Activated CD4-positive, alpha-beta T cell treated with anti-CD3 and anti-CD28 coated beads, Interleukin-2, amount 10 ng/mL, durations not matched to agents 7 days and 5 days (primary cell): Measurements from ENCODE around the gene GUCY1A1. TPM values are rescaled to one million over a fixed set of nuclear protein-coding genes. Genes with fewer than 3 reads are reported as not detected.

Source experiments
- CTCF ChIA-PET: fragments of 350-600 bp; sonication (Branson Sonifier 250); formaldehyde crosslinking; loops from one replicate; lab custom pipeline; 2021; ENCODE audit warnings: antibody characterized with exemption; lab: Charles Lee
- POLR2A ChIA-PET: fragments of 350-600 bp; sonication (Branson Sonifier 250); formaldehyde crosslinking; loops from one replicate; lab custom pipeline; 2021; ENCODE audit warnings: antibody characterized with exemption; lab: Charles Lee
- DNase-seq: peaks from one replicate; pipeline ENCODE4 v3.0.0-alpha.2; 2020
- H3K27ac Mint-ChIP-seq: one replicate; pipeline ENCODE4 v1.8.0; 2021; ENCODE audit warnings: mild to moderate bottlenecking, moderate library complexity, mixed read lengths
- H3K27me3 Mint-ChIP-seq: one replicate; pipeline ENCODE4 v1.8.0; 2021; ENCODE audit warnings: mixed read lengths
- H3K36me3 Mint-ChIP-seq: one replicate; pipeline ENCODE4 v1.8.0; 2021; ENCODE audit warnings: low read depth, mixed read lengths
- H3K4me1 Mint-ChIP-seq: one replicate; pipeline ENCODE4 v1.8.0; 2021; ENCODE audit warnings: mixed read lengths
- H3K4me3 Mint-ChIP-seq: one replicate; pipeline ENCODE4 v1.8.0; 2021; ENCODE audit warnings: mild to moderate bottlenecking, moderate library complexity, mixed read lengths
- H3K9me3 Mint-ChIP-seq: one replicate; pipeline ENCODE4 v1.8.0; 2021; ENCODE audit warnings: mixed read lengths
- total RNA-seq, 2 experiments: library from RNA; stranded (reverse); gene quantifications; one replicate each; pipeline ENCODE4 v1.2.3, GENCODE V29; 2021

The GUCY1A1 gene
- total RNA-seq, 2 experiments from 2014 or later = not detected

- Mint-ChIP-seq H3K4me1 (no peaks in the 10 kb centered on the region), H3K4me3 (no peak overlapping the region), H3K36me3 (no peaks in the 10 kb centered on the region), H3K27ac (no peak overlapping the region), H3K27me3 (no peaks in the 10 kb centered on the region), H3K9me3 (no peaks in the 10 kb centered on the region)
- CTCF ChIA-PET = no interaction called here
- POLR2A ChIA-PET = no interaction called here
- DNase-seq = no peak
Observed at GRCh38 chr4:155705664-155706063, 39.0 kb downstream of the GUCY1A1 start.

GRCh38 chr4:155706147-155706546, 39.5 kb downstream of the GUCY1A1 start:
- Mint-ChIP-seq H3K27me3 (no peaks in the 10 kb centered on the region), H3K27ac (no peak overlapping the region), H3K36me3 (no peaks in the 10 kb centered on the region), H3K4me1 (no peaks in the 10 kb centered on the region), H3K9me3 (no peaks in the 10 kb centered on the region), H3K4me3 (no peak overlapping the region)
- DNase-seq = no peak
- CTCF ChIA-PET = no interaction called here
- POLR2A ChIA-PET = no interaction called here

GRCh38 chr4:155707251-155707650, 40.6 kb downstream of the GUCY1A1 start:
- POLR2A ChIA-PET = no interaction called here
- Mint-ChIP-seq H3K4me1 (no peaks in the 10 kb centered on the region), H3K27me3 (no peaks in the 10 kb centered on the region), H3K4me3 (no peak overlapping the region), H3K9me3 (no peaks in the 10 kb centered on the region), H3K27ac (no peak overlapping the region), H3K36me3 (no peaks in the 10 kb centered on the region)
- no peak for DNase-seq
- CTCF ChIA-PET = no interaction called here

GRCh38 chr4:155708782-155709181, 42.1 kb downstream of the GUCY1A1 start:
- H3K4me3 Mint-ChIP-seq = no peak overlapping the region
- DNase-seq = no peak
- no peaks in the 10 kb centered on the region for H3K4me1 Mint-ChIP-seq
- POLR2A ChIA-PET = no interaction called here
- CTCF ChIA-PET = no interaction called here
- H3K36me3 Mint-ChIP-seq = no peaks in the 10 kb centered on the region
- H3K27me3 Mint-ChIP-seq = peaks cover 5% of the 10 kb centered on the region
- H3K27ac Mint-ChIP-seq = no peak overlapping the region
- no peaks in the 10 kb centered on the region for H3K9me3 Mint-ChIP-seq

GRCh38 chr4:155709918-155710317, 43.3 kb downstream of the GUCY1A1 start:
- Mint-ChIP-seq H3K4me3 (no peak overlapping the region), H3K36me3 (no peaks in the 10 kb centered on the region), H3K27me3 (peaks cover 5% of the 10 kb centered on the region), H3K4me1 (no peaks in the 10 kb centered on the region), H3K9me3 (no peaks in the 10 kb centered on the region), H3K27ac (no peak overlapping the region)
- CTCF ChIA-PET = interaction anchor here (0.6 kb wide), 1 partner anchor 85 kb away, joined by 3 read pairs; no protein-coding TSS in a partner anchor
- no peak for DNase-seq
- POLR2A ChIA-PET = no interaction called here

- Mint-ChIP-seq H3K4me1 (no peaks in the 10 kb centered on the region), H3K27ac (no peak overlapping the region), H3K27me3 (peaks cover 8% of the 10 kb centered on the region), H3K36me3 (no peaks in the 10 kb centered on the region), H3K9me3 (no peaks in the 10 kb centered on the region), H3K4me3 (no peak overlapping the region)
- CTCF ChIA-PET = no interaction called here
- DNase-seq = no peak
- POLR2A ChIA-PET = no interaction called here
Observed at GRCh38 chr4:155711556-155711955, 44.9 kb downstream of the GUCY1A1 start.

- DNase-seq = no peak
- CTCF ChIA-PET = no interaction called here
- no peaks in the 10 kb centered on the region for H3K4me1 Mint-ChIP-seq
- H3K27ac Mint-ChIP-seq = no peak overlapping the region
- peaks cover 8% of the 10 kb centered on the region for H3K27me3 Mint-ChIP-seq
- H3K9me3 Mint-ChIP-seq = no peaks in the 10 kb centered on the region
- POLR2A ChIA-PET = no interaction called here
- no peaks in the 10 kb centered on the region for H3K36me3 Mint-ChIP-seq
- H3K4me3 Mint-ChIP-seq = no peak overlapping the region
Observed at GRCh38 chr4:155712846-155713245, 46.2 kb downstream of the GUCY1A1 start.

- CTCF ChIA-PET = interaction anchor here (0.6 kb wide), 1 partner anchor 24 kb away, joined by 3 read pairs; no protein-coding TSS in a partner anchor
- Mint-ChIP-seq H3K36me3 (no peaks in the 10 kb centered on the region), H3K4me1 (no peaks in the 10 kb centered on the region), H3K9me3 (no peaks in the 10 kb centered on the region), H3K27ac (no peak overlapping the region), H3K27me3 (peaks cover 8% of the 10 kb centered on the region), H3K4me3 (no peak overlapping the region)
- DNase-seq = no peak
- POLR2A ChIA-PET = no interaction called here
Observed at GRCh38 chr4:155713911-155714310, 47.3 kb downstream of the GUCY1A1 start.

- Mint-ChIP-seq H3K36me3 (no peaks in the 10 kb centered on the region), H3K4me1 (no peaks in the 10 kb centered on the region), H3K27me3 (no peaks in the 10 kb centered on the region), H3K27ac (no peak overlapping the region), H3K4me3 (no peak overlapping the region), H3K9me3 (no peaks in the 10 kb centered on the region)
- CTCF ChIA-PET = no interaction called here
- DNase-seq = no peak
- POLR2A ChIA-PET = no interaction called here
Observed at GRCh38 chr4:155722336-155722735, 55.7 kb downstream of the GUCY1A1 start.

GRCh38 chr4:155722816-155723499, 56.3 kb downstream of the GUCY1A1 start:
- Mint-ChIP-seq H3K4me3 (no peak overlapping the region), H3K4me1 (no peaks in the 10 kb centered on the region), H3K27me3 (peaks cover 2% of the 10 kb centered on the region), H3K9me3 (no peaks in the 10 kb centered on the region), H3K27ac (no peak overlapping the region), H3K36me3 (no peaks in the 10 kb centered on the region)
- ChIA-PET POLR2A (no interaction called here), CTCF (no interaction called here)
- DNase-seq = no peak

- Mint-ChIP-seq H3K9me3 (no peaks in the 10 kb centered on the region), H3K27me3 (peaks cover 2% of the 10 kb centered on the region), H3K36me3 (no peaks in the 10 kb centered on the region), H3K27ac (no peak overlapping the region), H3K4me3 (no peak overlapping the region), H3K4me1 (no peaks in the 10 kb centered on the region)
- ChIA-PET CTCF (no interaction called here), POLR2A (no interaction called here)
- no peak for DNase-seq
Observed at GRCh38 chr4:155724731-155725130, 58.1 kb downstream of the GUCY1A1 start.

- H3K4me3 Mint-ChIP-seq = no peak overlapping the region
- no peaks in the 10 kb centered on the region for H3K9me3 Mint-ChIP-seq
- H3K27ac Mint-ChIP-seq = no peak overlapping the region
- POLR2A ChIA-PET = no interaction called here
- H3K36me3 Mint-ChIP-seq = no peaks in the 10 kb centered on the region
- H3K4me1 Mint-ChIP-seq = no peaks in the 10 kb centered on the region
- peaks cover 7% of the 10 kb centered on the region for H3K27me3 Mint-ChIP-seq
- CTCF ChIA-PET = no interaction called here
- DNase-seq = no peak
Observed at GRCh38 chr4:155734065-155734464, 67.4 kb downstream of the GUCY1A1 start.

GRCh38 chr4:155734951-155735350, 68.3 kb downstream of the GUCY1A1 start:
- Mint-ChIP-seq H3K36me3 (no peaks in the 10 kb centered on the region), H3K4me1 (no peaks in the 10 kb centered on the region), H3K27me3 (peaks cover 7% of the 10 kb centered on the region), H3K27ac (no peak overlapping the region), H3K4me3 (no peak overlapping the region), H3K9me3 (no peaks in the 10 kb centered on the region)
- ChIA-PET POLR2A (no interaction called here), CTCF (no interaction called here)
- DNase-seq = no peak

GRCh38 chr4:155735496-155735895, 68.8 kb downstream of the GUCY1A1 start:
- no peak overlapping the region for H3K27ac Mint-ChIP-seq
- no peaks in the 10 kb centered on the region for H3K4me1 Mint-ChIP-seq
- POLR2A ChIA-PET = no interaction called here
- no peak overlapping the region for H3K4me3 Mint-ChIP-seq
- H3K36me3 Mint-ChIP-seq = no peaks in the 10 kb centered on the region
- CTCF ChIA-PET = no interaction called here
- no peaks in the 10 kb centered on the region for H3K9me3 Mint-ChIP-seq
- DNase-seq = no peak
- H3K27me3 Mint-ChIP-seq = peaks cover 7% of the 10 kb centered on the region
